Fibroblast of lung (primary cell): ENCODE results near the gene ITGB3.

Experiments used
- EZH2 ChIP-seq: IDR thresholded peaks from 2 replicates; pipeline ENCODE4 v1.5.1; 2012; ENCODE audit warnings: low read length, control low read depth, mild to moderate bottlenecking; ENCODE audit errors: missing control alignments
- TF ChIP-seq, protein P1 (sequence below), 2 donors: IDR thresholded peaks in 1 of 2; conservative IDR thresholded peaks in 1 of 2; 1 replicate in 1 of 2; 2 replicates in 1 of 2; pipeline ENCODE4 v1.5.1; 2011 to 2012; ENCODE audit warnings: low read length in 2 of 2, control low read depth in 1 of 2, inconsistent platforms in 1 of 2, low read depth in 1 of 2, mild to moderate bottlenecking in 1 of 2

GRCh38 chr17:47310186-47310733, 56.6 kb downstream of the ITGB3 start:
- TF ChIP-seq EZH2, result no peak
- TF ChIP-seq, protein P1, sequence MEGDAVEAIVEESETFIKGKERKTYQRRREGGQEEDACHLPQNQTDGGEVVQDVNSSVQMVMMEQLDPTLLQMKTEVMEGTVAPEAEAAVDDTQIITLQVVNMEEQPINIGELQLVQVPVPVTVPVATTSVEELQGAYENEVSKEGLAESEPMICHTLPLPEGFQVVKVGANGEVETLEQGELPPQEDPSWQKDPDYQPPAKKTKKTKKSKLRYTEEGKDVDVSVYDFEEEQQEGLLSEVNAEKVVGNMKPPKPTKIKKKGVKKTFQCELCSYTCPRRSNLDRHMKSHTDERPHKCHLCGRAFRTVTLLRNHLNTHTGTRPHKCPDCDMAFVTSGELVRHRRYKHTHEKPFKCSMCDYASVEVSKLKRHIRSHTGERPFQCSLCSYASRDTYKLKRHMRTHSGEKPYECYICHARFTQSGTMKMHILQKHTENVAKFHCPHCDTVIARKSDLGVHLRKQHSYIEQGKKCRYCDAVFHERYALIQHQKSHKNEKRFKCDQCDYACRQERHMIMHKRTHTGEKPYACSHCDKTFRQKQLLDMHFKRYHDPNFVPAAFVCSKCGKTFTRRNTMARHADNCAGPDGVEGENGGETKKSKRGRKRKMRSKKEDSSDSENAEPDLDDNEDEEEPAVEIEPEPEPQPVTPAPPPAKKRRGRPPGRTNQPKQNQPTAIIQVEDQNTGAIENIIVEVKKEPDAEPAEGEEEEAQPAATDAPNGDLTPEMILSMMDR (conservative IDR thresholded peaks at IDR 0.05 in 1 of 2, IDR thresholded peaks at IDR 0.05 in 1 of 2; ENCODE audit: low read depth in 1 of 2, low read length in 2 of 2), result no peak
